Activated naive CD4-positive, alpha-beta T cell treated with anti-CD3 and anti-CD28 coated beads, Interleukin-2, amount 50 U/mL, for 72 hours (primary cell): ENCODE measurements around the gene PCDHGB2. TPM values are rescaled to one million over a fixed set of nuclear protein-coding genes. Genes with fewer than 3 reads are reported as not detected.
"Not testable (repeated sequence)": the region's sequence is repeated elsewhere in the genome, so short reads cannot be mapped to it uniquely, and the experiment has no call there.

Experiments used
- ATAC-seq, 2 donors: fragments of 150-1000 bp; cut with Tn5 transposase; 2 replicates each; pipeline ENCODE4 v1.10.0; 2021; ENCODE audit warnings: mild to moderate bottlenecking in 2 of 2, moderate library complexity in 2 of 2
- DNase-seq, 2 donors: peaks; one replicate each; pipeline ENCODE4 v3.0.0; 2021 to 2022; ENCODE audit warnings: low spot score in 2 of 2
- H3K27ac Mint-ChIP-seq, 2 donors: one replicate each; pipeline ENCODE4 v1.8.0; 2022; ENCODE audit warnings: mild to moderate bottlenecking in 2 of 2, mixed read lengths in 2 of 2
- H3K36me3 Mint-ChIP-seq, 2 donors: one replicate each; pipeline ENCODE4 v1.8.0; 2022; ENCODE audit warnings: mixed read lengths in 2 of 2
- H3K9me3 Mint-ChIP-seq, 2 donors: one replicate each; pipeline ENCODE4 v1.8.0; 2022; ENCODE audit warnings: mixed read lengths in 2 of 2
- total RNA-seq, 2 donors: library from RNA; stranded (reverse); gene quantifications; one replicate each; pipeline ENCODE4 v1.2.3, GENCODE V29; 2022

The PCDHGB2 gene
- total RNA-seq, 2 donors from 2014 or later, result 0.12 to 0.20 TPM

- H3K36me3 Mint-ChIP-seq, result peaks cover 49 to 55% of the 10 kb centered on the region in 2 donors
- peak; percentile 37 to 69 for ATAC-seq
- H3K27ac Mint-ChIP-seq, result peak within 1 kb of the TSS in 1 of 2 donors; percentile 36
- H3K9me3 Mint-ChIP-seq, result peaks cover 25 to 40% of the 10 kb centered on the region in 2 donors
- DNase-seq, result no peak
These were observed 10.4 kb downstream of the PCDHGB2 start, which contains the start of gene PCDHGB3 for GRCh38 chr5:141369994-141370848. PCDHGB3 (plus strand) TSS chr5:141370242; CDS start chr5:141370395, 153 bp downstream.

GRCh38 chr5:141371572-141372475 is 12.0 kb downstream of the PCDHGB2 start:
- DNase-seq (no peak), ATAC-seq (no peak)
- H3K9me3 Mint-ChIP-seq, result peaks cover 18 to 33% of the 10 kb centered on the region in 2 donors

GRCh38 chr5:141373673-141374317 is 14.0 kb downstream of the PCDHGB2 start, which contains the start of gene PCDHGA6:
PCDHGA6 (plus strand) TSS chr5:141373891; CDS start chr5:141374084, 193 bp downstream.
- ATAC-seq, result no peak
- H3K9me3 Mint-ChIP-seq, result peaks cover 18 to 33% of the 10 kb centered on the region in 2 donors
- peaks cover 52 to 53% of the 10 kb centered on the region in 2 donors for H3K36me3 Mint-ChIP-seq
- DNase-seq, result no peak
- no peak within 1 kb of the TSS for H3K27ac Mint-ChIP-seq

More at GRCh38 chr5:141371572-141372475, 12.0 kb downstream of the PCDHGB2 start:
- Mint-ChIP-seq H3K27ac (no peak overlapping the region), H3K36me3 (peaks cover 52 to 53% of the 10 kb centered on the region in 2 donors)

GRCh38 chr5:141374627-141375026 is 14.8 kb downstream of the PCDHGB2 start:
- no peak for DNase-seq
- no peak for ATAC-seq
- Mint-ChIP-seq H3K9me3 (peaks cover 18 to 33% of the 10 kb centered on the region in 2 donors), H3K36me3 (peaks cover 52 to 53% of the 10 kb centered on the region in 2 donors), H3K27ac (no peak overlapping the region)

GRCh38 chr5:141375444-141376155 is 15.8 kb downstream of the PCDHGB2 start:
- H3K27ac Mint-ChIP-seq, ATAC-seq, DNase-seq: not testable (repeated sequence)
- H3K9me3 Mint-ChIP-seq, result peaks cover 18 to 32% of the 10 kb centered on the region in 2 donors
- H3K36me3 Mint-ChIP-seq, result peaks cover 46 to 51% of the 10 kb centered on the region in 2 donors

GRCh38 chr5:141382469-141383294 is 22.9 kb downstream of the PCDHGB2 start, which contains the start of gene PCDHGA7:
PCDHGA7 (plus strand) TSS chr5:141382742; CDS start chr5:141382900, 158 bp downstream.
- no peak for ATAC-seq
- Mint-ChIP-seq H3K36me3 (peaks cover 30 to 31% of the 10 kb centered on the region in 2 donors), H3K27ac (peak within 1 kb of the TSS in 1 of 2 donors; percentile 44), H3K9me3 (peaks cover 4% of the 10 kb centered on the region in 2 donors)
- DNase-seq, result no peak

- peaks cover 4 to 6% of the 10 kb centered on the region in 2 donors for H3K9me3 Mint-ChIP-seq
- DNase-seq (no peak), ATAC-seq (no peak)
- no peak overlapping the region for H3K27ac Mint-ChIP-seq
- peaks cover 33% of the 10 kb centered on the region in 2 donors for H3K36me3 Mint-ChIP-seq
These were observed 23.6 kb downstream of the PCDHGB2 start for GRCh38 chr5:141383345-141383744.

- ATAC-seq, result no peak
- Mint-ChIP-seq H3K27ac (no peak overlapping the region), H3K9me3 (peaks cover 12 to 14% of the 10 kb centered on the region in 2 donors), H3K36me3 (peaks cover 44 to 46% of the 10 kb centered on the region in 2 donors)
- DNase-seq, result no peak
These were observed 24.9 kb downstream of the PCDHGB2 start for GRCh38 chr5:141384471-141385267.

GRCh38 chr5:141387557-141388311 is 27.9 kb downstream of the PCDHGB2 start, which contains the start of gene PCDHGB4:
PCDHGB4 (plus strand) TSS chr5:141387698; CDS start chr5:141387885, 187 bp downstream.
- not testable (repeated sequence) for DNase-seq, H3K27ac Mint-ChIP-seq
- H3K9me3 Mint-ChIP-seq, result peaks cover 19 to 25% of the 10 kb centered on the region in 2 donors
- peak; percentile 68 to 75 for ATAC-seq
- H3K36me3 Mint-ChIP-seq, result peaks cover 51 to 53% of the 10 kb centered on the region in 2 donors

- DNase-seq (no peak), ATAC-seq (no peak)
- Mint-ChIP-seq H3K9me3 (peaks cover 15 to 23% of the 10 kb centered on the region in 2 donors), H3K36me3 (peaks cover 49 to 53% of the 10 kb centered on the region in 2 donors), H3K27ac (no peak overlapping the region)
These were observed 28.9 kb downstream of the PCDHGB2 start for GRCh38 chr5:141388661-141389060.

GRCh38 chr5:141389153-141390042 is 29.6 kb downstream of the PCDHGB2 start:
- Mint-ChIP-seq H3K9me3 (peaks cover 21 to 27% of the 10 kb centered on the region in 2 donors), H3K36me3 (peaks cover 50 to 56% of the 10 kb centered on the region in 2 donors), H3K27ac (peak overlapping the region in 1 of 2 donors; percentile 44)
- DNase-seq, result no peak
- no peak for ATAC-seq

- DNase-seq (no peak), ATAC-seq (no peak)
- Mint-ChIP-seq H3K36me3 (peaks cover 46 to 51% of the 10 kb centered on the region in 2 donors), H3K9me3 (peaks cover 21 to 27% of the 10 kb centered on the region in 2 donors), H3K27ac (no peak within 1 kb of the TSS)
These were observed 32.8 kb downstream of the PCDHGB2 start, which contains the start of gene PCDHGA8 for GRCh38 chr5:141392429-141393198. PCDHGA8 (plus strand) TSS chr5:141392633; CDS start chr5:141392814, 181 bp downstream.
